Keratinocyte (primary cell): ENCODE measurements around the gene MED16. TPM values are rescaled to one million over a fixed set of nuclear protein-coding genes. Genes with fewer than 3 reads are reported as not detected.

Source experiments
- DNase-seq: peaks from one replicate; pipeline ENCODE4 v3.0.0-alpha.2; 2011; ENCODE audit warnings: low read depth, missing footprints, low spot score
- FAIRE-seq: peaks from 2 replicates; lab custom pipeline; 2011; peaks lifted over from hg19 to GRCh38; lab: Jason Lieb, UNC
- H2AFZ ChIP-seq: 2 replicates; pipeline ENCODE4 v1.6.0; 2012; ENCODE audit warnings: low read length, control low read depth, inconsistent platforms; ENCODE audit not compliant: control insufficient read depth
- H3K27ac ChIP-seq: 2 replicates; pipeline ENCODE4 v1.5.1; 2011; ENCODE audit warnings: low read length; ENCODE audit not compliant: control insufficient read depth, insufficient read depth
- H3K27me3 ChIP-seq: 3 replicates; pipeline ENCODE4 v1.6.0; 2011; ENCODE audit warnings: low read length; ENCODE audit not compliant: control insufficient read depth, insufficient read depth; ENCODE audit errors: extremely low read depth
- H3K36me3 ChIP-seq, 2 experiments: 2 replicates in 1 of 2; 3 replicates in 1 of 2; pipeline ENCODE4 v1.5.1; 2011; ENCODE audit warnings: low read length in 2 of 2, mild to moderate bottlenecking in 1 of 2; ENCODE audit not compliant: control insufficient read depth in 2 of 2, insufficient read depth in 2 of 2; ENCODE audit errors: extremely low read depth in 1 of 2
- H3K4me1 ChIP-seq: 3 replicates; pipeline ENCODE4 v1.5.1; 2011; ENCODE audit warnings: low read length; ENCODE audit not compliant: control insufficient read depth, insufficient read depth; ENCODE audit errors: extremely low read depth
- H3K4me2 ChIP-seq: 3 replicates; pipeline ENCODE4 v1.6.0; 2011; ENCODE audit warnings: low read depth, low read length; ENCODE audit not compliant: control insufficient read depth, insufficient read depth; ENCODE audit errors: extremely low read depth
- H3K4me3 ChIP-seq, 3 experiments: fragments of 200-600 bp in 1 of 3; sonication (generic) in 1 of 3; 2 replicates in 2 of 3; 3 replicates in 1 of 3; pipeline ENCODE4 v1.5.1; 2011 to 2016; ENCODE audit warnings: low read length in 3 of 3, mild to moderate bottlenecking in 3 of 3, control low read depth in 2 of 3, inconsistent platforms in 1 of 3, low read depth in 1 of 3, mixed read lengths in 1 of 3, mixed run types in 1 of 3, moderate library complexity in 1 of 3; ENCODE audit not compliant: control insufficient read depth in 2 of 3, insufficient read depth in 2 of 3; ENCODE audit errors: extremely low read depth in 1 of 3
- H3K79me2 ChIP-seq: 2 replicates; pipeline ENCODE4 v1.6.0; 2012; ENCODE audit warnings: low read length; ENCODE audit not compliant: control insufficient read depth, insufficient read depth
- H3K9ac ChIP-seq: 3 replicates; pipeline ENCODE4 v1.6.0; 2011; ENCODE audit warnings: low read length; ENCODE audit not compliant: control insufficient read depth, insufficient read depth; ENCODE audit errors: extremely low read depth
- H3K9me1 ChIP-seq: 3 replicates; pipeline ENCODE4 v1.6.0; 2011; ENCODE audit warnings: low read length; ENCODE audit not compliant: control insufficient read depth, insufficient read depth; ENCODE audit errors: extremely low read depth
- H3K9me3 ChIP-seq: 2 replicates; pipeline ENCODE4 v1.5.1; 2012; ENCODE audit warnings: low read depth, low read length; ENCODE audit not compliant: control insufficient read depth
- H4K20me1 ChIP-seq: 3 replicates; pipeline ENCODE4 v1.6.0; 2011; ENCODE audit warnings: low read length; ENCODE audit not compliant: control insufficient read depth, insufficient read depth; ENCODE audit errors: extremely low read depth
- EZH2 ChIP-seq: IDR thresholded peaks from one replicate; pipeline ENCODE4 v1.6.1; 2012; ENCODE audit warnings: inconsistent platforms, mild to moderate bottlenecking, low read length, moderate library complexity
- dilution Hi-C: fragments of 300-500 bp; cut with MboI; formaldehyde crosslinking; loops from one replicate; pipeline ENCODE4 v1.7.0; 2020; ENCODE audit warnings: low sequenced_read_pairs; ENCODE audit not compliant: extremely low pct_ligation_motif_present
- polyA plus RNA-seq, 5 experiments: library from polyadenylated mRNA; depleted of rRNA in 3 of 5; stranded (reverse) in 3 of 5; stranded (forward) in 1 of 5; unstranded in 1 of 5; fragments of >200 nt; gene quantifications; 1 replicate in 1 of 5; 2 replicates in 3 of 5; 3 replicates in 1 of 5; pipeline versions ENCODE4 v1.2.1 to v1.2.3, GENCODE V29; 2011 to 2012; ENCODE audit warnings: missing spikeins in 2 of 5, low read depth in 1 of 5, low replicate concordance in 1 of 5
- TF ChIP-seq, protein P1 (sequence below), 3 experiments: IDR thresholded peaks in 1 of 3; conservative IDR thresholded peaks in 1 of 3; optimal IDR thresholded peaks in 1 of 3; 2 replicates in 2 of 3; 3 replicates in 1 of 3; pipeline versions ENCODE3 to v1.5.1; 2011; ENCODE audit warnings: low read length in 3 of 3, mild to moderate bottlenecking in 3 of 3, moderate library complexity in 2 of 3, control low read depth in 1 of 3, inconsistent platforms in 1 of 3; ENCODE audit not compliant: insufficient read depth in 2 of 3; ENCODE audit errors: extremely low read depth in 1 of 3

Gene MED16
- polyA plus RNA-seq, 1 donor (not counting 4 experiments of a cell fraction or from before 2014, with no cell fraction given) = 9.7 TPM

DNA sequence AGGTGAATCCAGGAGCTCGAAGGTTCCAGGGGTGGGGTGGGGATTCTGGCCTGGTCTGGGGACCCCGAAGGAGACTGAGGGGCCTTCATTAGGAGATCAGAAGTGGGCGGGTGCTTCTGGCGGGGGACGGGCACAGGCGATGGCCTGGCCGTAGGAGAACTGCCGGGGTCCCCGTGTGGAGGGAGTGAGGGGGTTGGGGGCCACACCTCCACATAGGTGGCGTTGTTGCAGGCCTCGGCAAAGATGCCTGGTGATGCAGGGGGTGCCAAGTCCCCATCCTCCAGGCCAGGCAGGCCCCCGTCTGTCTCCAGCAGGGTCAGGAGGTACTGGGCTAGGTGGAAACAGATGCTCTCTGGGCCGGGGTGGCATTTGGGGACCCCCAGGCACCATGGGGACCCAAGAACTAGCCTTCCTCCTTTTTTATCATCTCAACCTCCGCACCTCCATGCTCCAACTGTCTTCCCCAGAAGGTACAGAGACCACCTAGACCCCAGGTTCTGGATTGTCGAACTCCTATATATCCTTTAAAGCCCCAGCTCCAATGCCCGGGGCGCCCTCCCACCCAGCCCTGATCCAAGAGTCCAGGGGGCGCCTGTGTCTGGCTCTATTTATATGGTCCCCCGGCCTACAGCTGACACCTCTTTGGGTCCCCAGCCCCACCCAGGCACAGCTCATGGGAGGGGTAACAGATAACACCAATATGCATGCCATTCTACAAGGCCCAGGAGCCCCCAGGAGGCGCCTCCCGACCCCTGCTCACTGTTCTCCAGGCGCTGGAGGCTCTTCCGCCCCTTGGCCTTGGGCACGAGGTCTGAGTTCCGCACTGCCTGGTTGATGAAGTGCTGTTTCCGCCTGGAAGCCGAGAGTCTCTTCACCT, 8.5 kb upstream of the MED16 start:
- Histone ChIP-seq H3K4me3 (no peak overlapping the region), H3K9me1 (no peaks in the 10 kb centered on the region), H3K27ac (no peak overlapping the region), H3K4me2 (no peak overlapping the region), H3K27me3 (no peaks in the 10 kb centered on the region), H3K9me3 (no peaks in the 10 kb centered on the region), H3K9ac (no peak overlapping the region), H2AFZ (no peak overlapping the region), H4K20me1 (no peaks in the 10 kb centered on the region), H3K79me2 (peaks cover 21% of the 10 kb centered on the region), H3K36me3 (peaks cover 7 to 17% of the 10 kb centered on the region in 2 experiments), H3K4me1 (no peaks in the 10 kb centered on the region)
- dilution Hi-C loops = no loop called here
- FAIRE-seq = no peak
- TF ChIP-seq EZH2 = no peak
- TF ChIP-seq, protein P1, sequence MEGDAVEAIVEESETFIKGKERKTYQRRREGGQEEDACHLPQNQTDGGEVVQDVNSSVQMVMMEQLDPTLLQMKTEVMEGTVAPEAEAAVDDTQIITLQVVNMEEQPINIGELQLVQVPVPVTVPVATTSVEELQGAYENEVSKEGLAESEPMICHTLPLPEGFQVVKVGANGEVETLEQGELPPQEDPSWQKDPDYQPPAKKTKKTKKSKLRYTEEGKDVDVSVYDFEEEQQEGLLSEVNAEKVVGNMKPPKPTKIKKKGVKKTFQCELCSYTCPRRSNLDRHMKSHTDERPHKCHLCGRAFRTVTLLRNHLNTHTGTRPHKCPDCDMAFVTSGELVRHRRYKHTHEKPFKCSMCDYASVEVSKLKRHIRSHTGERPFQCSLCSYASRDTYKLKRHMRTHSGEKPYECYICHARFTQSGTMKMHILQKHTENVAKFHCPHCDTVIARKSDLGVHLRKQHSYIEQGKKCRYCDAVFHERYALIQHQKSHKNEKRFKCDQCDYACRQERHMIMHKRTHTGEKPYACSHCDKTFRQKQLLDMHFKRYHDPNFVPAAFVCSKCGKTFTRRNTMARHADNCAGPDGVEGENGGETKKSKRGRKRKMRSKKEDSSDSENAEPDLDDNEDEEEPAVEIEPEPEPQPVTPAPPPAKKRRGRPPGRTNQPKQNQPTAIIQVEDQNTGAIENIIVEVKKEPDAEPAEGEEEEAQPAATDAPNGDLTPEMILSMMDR (optimal IDR thresholded peaks at IDR 0.05 in 1 of 3, IDR thresholded peaks at IDR 0.05 in 1 of 3, conservative IDR thresholded peaks at IDR 0.05 in 1 of 3; ENCODE audit: extremely low read depth in 1 of 3, insufficient read depth in 2 of 3, low read length in 3 of 3) = no peak
- no peak for DNase-seq

DNA sequence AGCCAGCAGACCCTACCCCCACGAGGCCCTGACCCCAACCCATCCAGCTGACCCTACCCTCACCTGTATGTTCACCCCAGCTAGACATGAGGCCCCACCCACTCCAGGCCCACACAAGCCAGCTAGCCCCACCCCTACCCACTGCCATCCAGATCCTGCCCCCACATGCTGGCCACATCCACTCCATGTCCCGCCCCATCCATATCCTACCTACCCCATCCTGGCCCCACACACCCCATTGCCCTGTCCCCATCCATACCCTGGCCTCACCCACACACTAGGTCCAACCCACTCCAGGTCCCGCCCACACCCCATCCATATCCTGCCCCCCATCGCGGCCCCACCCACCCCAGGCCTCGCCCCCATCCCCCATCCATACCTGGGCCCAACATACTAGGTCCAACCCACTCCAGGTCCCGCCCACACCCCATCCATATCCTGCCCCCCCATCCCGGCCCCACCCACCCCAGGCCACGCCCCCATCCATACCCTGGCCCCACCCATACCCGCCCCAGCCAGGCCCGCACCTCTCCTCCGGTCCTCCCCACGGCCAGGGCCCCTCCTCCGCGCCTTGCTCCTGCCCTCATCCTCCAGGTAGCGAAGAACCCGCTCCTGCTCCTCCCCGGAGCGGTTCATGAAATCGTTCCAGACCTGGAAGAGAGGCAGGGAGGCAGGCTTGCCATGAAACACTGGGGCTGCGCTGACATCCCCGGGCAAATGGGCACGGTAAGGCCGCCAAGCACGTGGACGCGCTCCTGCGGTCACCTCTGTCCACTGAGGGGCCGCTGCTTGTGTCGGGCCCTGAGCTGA, 7.5 kb upstream of the MED16 start:
- Histone ChIP-seq H3K27ac (no peak overlapping the region), H3K36me3 (peaks cover 5 to 17% of the 10 kb centered on the region in 2 experiments), H3K9me3 (no peaks in the 10 kb centered on the region), H4K20me1 (no peaks in the 10 kb centered on the region), H3K79me2 (peaks cover 17% of the 10 kb centered on the region), H2AFZ (no peak overlapping the region), H3K4me3 (no peak overlapping the region), H3K9me1 (no peaks in the 10 kb centered on the region), H3K4me2 (no peak overlapping the region), H3K27me3 (no peaks in the 10 kb centered on the region), H3K4me1 (no peaks in the 10 kb centered on the region), H3K9ac (no peak overlapping the region)
- no peak for TF ChIP-seq EZH2
- TF ChIP-seq, protein P1 (optimal IDR thresholded peaks at IDR 0.05 in 1 of 3, IDR thresholded peaks at IDR 0.05 in 1 of 3, conservative IDR thresholded peaks at IDR 0.05 in 1 of 3; ENCODE audit: extremely low read depth in 1 of 3, insufficient read depth in 2 of 3, low read length in 3 of 3) = no peak
- DNase-seq = no peak
- dilution Hi-C loops = no loop called here
- peak; percentile 39 for FAIRE-seq
